ENCODE measurements around the gene MAP3K5. TPM values are rescaled to one million over a fixed set of nuclear protein-coding genes. Genes with fewer than 3 reads are reported as not detected.

Gene MAP3K5
- total and polyA plus RNA-seq, 2 of the 8 experiments (the other 6 are each of a cell fraction or from before 2014, with no cell fraction given): 0.63 to 2.6 TPM

DNA sequence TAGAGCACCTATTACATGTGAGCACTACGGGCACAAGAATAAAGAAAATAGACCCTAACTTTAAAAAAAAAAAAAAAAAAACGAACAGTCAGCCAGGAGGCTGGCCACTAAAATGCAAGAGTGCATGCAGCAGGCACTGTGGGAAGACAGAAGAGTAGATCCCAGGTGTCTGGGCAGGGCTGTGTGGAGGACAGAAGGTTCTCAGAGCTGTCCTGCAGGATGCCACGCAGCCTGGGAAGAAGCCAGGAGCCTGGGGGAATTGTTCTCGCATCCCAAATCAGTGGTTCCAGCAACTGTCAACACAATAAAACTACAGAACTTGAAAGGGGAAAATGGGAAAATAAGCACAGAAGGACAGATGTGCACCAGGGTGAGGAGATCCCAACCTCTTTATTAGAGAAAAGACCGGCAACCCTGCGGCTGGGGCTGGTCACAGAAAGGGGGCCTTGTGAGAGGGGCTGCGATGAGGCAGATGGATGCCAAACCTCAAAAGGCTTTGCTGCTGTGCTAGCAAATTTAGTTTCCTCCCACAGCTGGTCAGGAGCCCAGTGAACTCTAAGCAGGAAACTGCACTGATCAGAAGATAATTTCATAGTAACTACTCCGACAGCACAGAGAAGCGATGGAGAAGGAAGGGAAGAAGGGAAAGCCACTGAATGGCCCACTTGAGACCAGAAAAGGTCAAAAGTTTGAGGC is 30.9 kb downstream of the MAP3K5 start:
- Histone ChIP-seq H2BK120ac (replicated peaks; ENCODE audit: low read depth, low read length) (no peak overlapping the region), H3K9me3 (ENCODE audit: insufficient read depth in 2 of 2, low read depth in 1 of 2, low read length in 1 of 2) (no peaks in the 10 kb centered on the region), H3K36me3 (ENCODE audit: control insufficient read depth in 2 of 4, insufficient read depth in 4 of 4, low read length in 3 of 4) (no peaks in the 10 kb centered on the region), H3K4ac (replicated peaks; ENCODE audit: insufficient read length, low read depth, low read length) (no peak overlapping the region), H4K91ac (replicated peaks; ENCODE audit: insufficient read length, low read length) (no peak overlapping the region), H3K56ac (replicated peaks; ENCODE audit: insufficient read length, low read depth, low read length) (no peak overlapping the region), H3K4me2 (ENCODE audit: insufficient read depth in 1 of 2, low read depth in 2 of 2, low read length in 2 of 2) (no peak overlapping the region), H2BK12ac (ENCODE audit: low read depth, low read length) (no peak overlapping the region), H3K4me1 (replicated peaks in 1 of 4; ENCODE audit: control insufficient read depth in 3 of 4, insufficient read depth in 4 of 4, low read length in 3 of 4) (no peaks in the 10 kb centered on the region), H3K79me2 (ENCODE audit: control insufficient read depth in 1 of 2, insufficient read depth in 2 of 2, low read length in 2 of 2) (no peaks in the 10 kb centered on the region), H4K20me1 (replicated peaks in 1 of 2; ENCODE audit: control insufficient read depth in 1 of 2, insufficient read depth in 2 of 2, low read length in 2 of 2) (no peaks in the 10 kb centered on the region), H3K23me2 (ENCODE audit: low read depth, low read length) (no peaks in the 10 kb centered on the region), H2AK5ac (ENCODE audit: low read depth, low read length) (no peak overlapping the region), H3K9ac (replicated peaks in 1 of 4; ENCODE audit: extremely low read depth in 1 of 4, low read depth in 3 of 4, low read length in 3 of 4) (no peak overlapping the region), H2BK20ac (ENCODE audit: low read length) (no peak overlapping the region), H4K8ac (ENCODE audit: extremely low read depth, insufficient read depth, low read length) (no peak overlapping the region), H2BK5ac (ENCODE audit: low read depth, low read length) (no peak overlapping the region), H3K14ac (ENCODE audit: insufficient read length) (no peak overlapping the region), H4K5ac (ENCODE audit: insufficient read length, low read depth, low read length) (no peak overlapping the region), H3K79me1 (ENCODE audit: low read depth, low read length) (no peaks in the 10 kb centered on the region), H3K27ac (ENCODE audit: low read depth, low read length) (no peak overlapping the region), H3K27me3 (replicated peaks in 1 of 4; ENCODE audit: control insufficient read depth in 3 of 4, extremely low read depth in 1 of 4, insufficient read depth in 3 of 4, low read length in 3 of 4) (no peaks in the 10 kb centered on the region), H3K4me3 (ENCODE audit: extremely low read depth in 1 of 4, insufficient read depth in 2 of 4, low read depth in 3 of 4, low read length in 4 of 4) (no peak overlapping the region), H2BK15ac (ENCODE audit: low read length) (no peak overlapping the region), H3K23ac (ENCODE audit: insufficient read length) (no peak overlapping the region), H3K18ac (ENCODE audit: extremely low read depth, low read length) (no peak overlapping the region), H2AFZ (ENCODE audit: low read length) (0 out of 2 replicates have a peak overlapping the region, but pooled peaks have one; percentile 15)
- FAIRE-seq (no peak), DNase-seq (ENCODE audit: low read depth in 1 of 2, low spot score in 2 of 2) (no peak)
- ChIA-PET POLR2A (ENCODE audit: partially characterized antibody) (no interaction called here), CTCF (ENCODE audit: partially characterized antibody) (interaction anchor here (0.6 to 2.0 kb wide), 4 partner anchors 31 to 177 kb away, joined by 3 to 7 read pairs (median 4); partner anchors contain the start of gene MAP3K5)
- WGBS, 2 experiments (ENCODE audit: extremely low coverage in 1 of 2, insufficient coverage in 1 of 2, insufficient read length in 1 of 2, insufficient replicate concordance in 2 of 2, low coverage in 1 of 2, low lambda C conversion rate in 2 of 2, missing lambda C conversion rate in 1 of 2): 94% methylated on average over 9 of the region's 9 CpGs; no CpG with 5 or more reads in 1 of the 2 experiments
- TF ChIP-seq BRCA1 (IDR thresholded peaks at IDR 0.05; ENCODE audit: low read depth, low read length): no peak
- TF ChIP-seq SP2 (IDR thresholded peaks at IDR 0.05; ENCODE audit: low read length): no peak
- TF ChIP-seq, protein P1, sequence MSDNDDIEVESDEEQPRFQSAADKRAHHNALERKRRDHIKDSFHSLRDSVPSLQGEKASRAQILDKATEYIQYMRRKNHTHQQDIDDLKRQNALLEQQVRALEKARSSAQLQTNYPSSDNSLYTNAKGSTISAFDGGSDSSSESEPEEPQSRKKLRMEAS (IDR thresholded peaks at IDR 0.05): no peak
- no peak for TF ChIP-seq ZNF274 (IDR thresholded peaks at IDR 0.05; ENCODE audit: borderline replicate concordance, extremely low read depth, low read length)
- TF ChIP-seq POLR2AphosphoS5 (IDR thresholded peaks at IDR 0.05; ENCODE audit: low read depth, low read length): no peak
- TF ChIP-seq POU5F1 (IDR thresholded peaks at IDR 0.05; ENCODE audit: low read depth, low read length): no peak
- no peak for TF ChIP-seq RFX5 (IDR thresholded peaks at IDR 0.05; ENCODE audit: borderline replicate concordance, low read depth, low read length)

Measured in H1 (cell line).